ENCODE data around the gene CHST9. TPM values are rescaled to one million over a fixed set of nuclear protein-coding genes. Genes with fewer than 3 reads are reported as not detected.

The CHST9 gene
- total RNA-seq, 8 experiments from 2014 or later: 0.22 to 33.0 (median 0.45) TPM

DNA sequence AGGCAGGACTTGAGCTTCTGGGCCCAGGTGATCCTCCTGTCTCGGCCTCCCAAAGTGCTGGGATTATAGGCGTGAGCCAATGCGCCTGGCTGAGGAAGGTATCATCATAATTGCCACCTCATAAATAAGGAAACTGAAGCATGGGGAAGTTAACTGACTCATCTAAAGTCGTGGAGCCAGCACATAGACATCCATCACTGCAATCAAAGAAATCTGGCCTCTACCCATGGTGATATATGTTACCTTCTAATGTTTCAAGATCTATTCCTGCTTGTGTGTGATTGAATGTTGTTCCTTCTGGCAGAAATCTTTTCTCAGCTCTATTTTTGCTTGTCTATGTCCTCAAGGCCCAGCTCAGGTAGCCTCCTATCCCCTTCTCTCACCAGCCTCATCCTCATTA is 214.5 kb downstream of the CHST9 start:
- 11 to 92% (median 70%) methylated on average over 1 to 3 of the region's 4 CpGs; no CpG with 5 or more reads in 5 of the 10 experiments for WGBS, 10 experiments
- in situ Hi-C loops (cut with MboI; ENCODE audit: low pct_unique_long_range_greater_than_20kb in 2 of 9, low sequenced_read_pairs in 9 of 9, unreplicated experiment in 9 of 9): no loop called here

DNA sequence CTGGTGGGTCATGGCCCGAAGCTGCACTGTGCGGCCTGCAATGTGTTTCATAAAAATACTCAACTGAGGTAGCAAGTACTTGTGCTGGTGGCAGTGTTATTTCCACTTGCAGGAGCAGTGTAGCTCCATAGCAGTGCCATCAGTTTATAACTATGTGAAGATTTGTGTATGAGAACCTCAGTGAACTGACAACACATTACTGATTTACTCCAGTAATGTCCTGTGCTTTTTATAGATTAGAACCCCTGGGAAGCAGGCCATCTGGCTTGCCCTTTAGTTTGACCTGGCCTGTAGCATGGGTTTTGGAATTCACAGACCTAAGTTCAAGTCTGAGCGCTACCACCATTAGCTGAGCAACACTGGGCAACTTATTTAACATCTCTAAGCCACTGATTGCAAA is 219.9 kb downstream of the CHST9 start:
- Histone ChIP-seq H3K4me1 (replicated peaks in 1 of 2) (no peaks in the 10 kb centered on the region), H3K27ac (no peak overlapping the region), H3K4me3 (no peak overlapping the region)
- 19 to 100% (median 69%) methylated on average over 1 to 3 of the region's 3 CpGs; no CpG with 5 or more reads in 4 of the 10 experiments for WGBS, 10 experiments
- ATAC-seq (replicated peaks in 6 of 8): no peak
- in situ Hi-C loops (cut with MboI; ENCODE audit: low pct_unique_long_range_greater_than_20kb in 2 of 9, low sequenced_read_pairs in 9 of 9, unreplicated experiment in 9 of 9): no loop called here

More for the DNA sequence above, 214.5 kb downstream of the CHST9 start:
- H3K4me1 ChIP-seq (replicated peaks in 1 of 2): no peaks in the 10 kb centered on the region
- H3K4me3 ChIP-seq: no peak overlapping the region
- H3K27ac ChIP-seq: no peak overlapping the region
- ATAC-seq (replicated peaks in 6 of 8): no peak

GRCh38 chr18:26963292-26963691 is 221.8 kb downstream of the CHST9 start:
- peak in 1 of 8 experiments; percentile 31 for ATAC-seq (replicated peaks in 6 of 8)
- in situ Hi-C loops (cut with MboI; ENCODE audit: low pct_unique_long_range_greater_than_20kb in 2 of 9, low sequenced_read_pairs in 9 of 9, unreplicated experiment in 9 of 9): no loop called here
- Histone ChIP-seq H3K4me1 (replicated peaks in 1 of 2) (no peaks in the 10 kb centered on the region), H3K27ac (no peak overlapping the region), H3K4me3 (no peak overlapping the region)
- WGBS, 10 experiments: 20 to 100% (median 87%) methylated on average over 1 to 3 of the region's 3 CpGs; no CpG with 5 or more reads in 1 of the 10 experiments

GRCh38 chr18:26961839-26962238 is 223.3 kb downstream of the CHST9 start:
- Histone ChIP-seq H3K4me1 (replicated peaks in 1 of 2) (peaks cover 0 to 3% of the 10 kb centered on the region in 2 donors), H3K4me3 (no peak overlapping the region), H3K27ac (no peak overlapping the region)
- 33 to 100% (median 87%) methylated on average over 1 to 3 of the region's 3 CpGs; no CpG with 5 or more reads in 2 of the 10 experiments for WGBS, 10 experiments
- no peak for ATAC-seq (replicated peaks in 6 of 8)
- in situ Hi-C loops (cut with MboI; ENCODE audit: low pct_unique_long_range_greater_than_20kb in 2 of 9, low sequenced_read_pairs in 9 of 9, unreplicated experiment in 9 of 9): no loop called here

- no peak for ATAC-seq (replicated peaks in 6 of 8)
- WGBS, 10 experiments: 29 to 100% (median 76%) methylated on average over 1 to 4 of the region's 4 CpGs; no CpG with 5 or more reads in 1 of the 10 experiments
- in situ Hi-C loops (cut with MboI; ENCODE audit: low pct_unique_long_range_greater_than_20kb in 2 of 9, low sequenced_read_pairs in 9 of 9, unreplicated experiment in 9 of 9): no loop called here
- no peak overlapping the region for H3K27ac ChIP-seq
- peaks cover 4 to 7% of the 10 kb centered on the region in 2 donors for H3K4me1 ChIP-seq (replicated peaks in 1 of 2)
- H3K4me3 ChIP-seq: no peak overlapping the region
Measured at GRCh38 chr18:26960911-26961310, 224.2 kb downstream of the CHST9 start.

DNA sequence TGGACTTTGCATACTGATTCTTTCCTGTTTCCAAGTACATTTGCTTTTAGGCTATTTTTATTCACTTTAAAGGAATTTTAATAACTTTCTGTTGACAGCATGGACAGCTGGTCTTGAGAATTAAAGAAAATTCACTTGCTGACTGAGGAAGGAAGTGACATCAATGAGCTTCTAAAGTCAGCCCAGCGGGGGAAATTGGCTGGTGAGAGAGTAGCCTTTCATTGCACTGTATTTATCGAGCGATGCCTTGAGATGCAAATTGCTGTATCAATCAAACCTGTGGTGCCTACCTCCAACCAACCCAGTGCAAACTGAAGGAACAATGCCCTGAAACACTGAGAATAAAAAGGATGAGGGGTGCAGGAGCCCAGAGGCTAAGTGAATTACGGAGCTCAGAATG is 228.2 kb downstream of the CHST9 start:
- Histone ChIP-seq H3K4me1 (replicated peaks in 1 of 2) (peaks cover 4 to 7% of the 10 kb centered on the region in 2 donors), H3K27ac (no peak overlapping the region), H3K4me3 (no peak overlapping the region)
- in situ Hi-C loops (cut with MboI; ENCODE audit: low pct_unique_long_range_greater_than_20kb in 2 of 9, low sequenced_read_pairs in 9 of 9, unreplicated experiment in 9 of 9): no loop called here
- 0 to 27% (median 4%) methylated on average over 2 to 4 of the region's 4 CpGs; no CpG with 5 or more reads in 2 of the 10 experiments for WGBS, 10 experiments
- peak in 6 of 8 experiments; percentile 35 to 83 (median 71) for ATAC-seq (replicated peaks in 6 of 8)

- no peak overlapping the region for H3K4me3 ChIP-seq
- H3K4me1 ChIP-seq (replicated peaks in 1 of 2): no peaks in the 10 kb centered on the region
- ATAC-seq (replicated peaks in 6 of 8): no peak
- no peak overlapping the region for H3K27ac ChIP-seq
- in situ Hi-C loops (cut with MboI; ENCODE audit: low pct_unique_long_range_greater_than_20kb in 2 of 9, low sequenced_read_pairs in 9 of 9, unreplicated experiment in 9 of 9): no loop called here
- 10 to 100% (median 80%) methylated on average over 1 to 4 of the region's 4 CpGs; no CpG with 5 or more reads in 2 of the 10 experiments for WGBS, 10 experiments
Measured at GRCh38 chr18:26948703-26949102, 236.4 kb downstream of the CHST9 start.

GRCh38 chr18:26943906-26944305 is 241.2 kb downstream of the CHST9 start:
- Histone ChIP-seq H3K27ac (no peak overlapping the region), H3K4me3 (no peak overlapping the region), H3K4me1 (replicated peaks in 1 of 2) (no peaks in the 10 kb centered on the region)
- WGBS, 10 experiments: 0 to 100% (median 80%) methylated on average over 1 to 3 of the region's 3 CpGs; no CpG with 5 or more reads in 1 of the 10 experiments
- in situ Hi-C loops (cut with MboI; ENCODE audit: low pct_unique_long_range_greater_than_20kb in 2 of 9, low sequenced_read_pairs in 9 of 9, unreplicated experiment in 9 of 9): no loop called here
- no peak for ATAC-seq (replicated peaks in 6 of 8)

- H3K27ac ChIP-seq: no peak overlapping the region
- no peak overlapping the region for H3K4me3 ChIP-seq
- in situ Hi-C loops (cut with MboI; ENCODE audit: low pct_unique_long_range_greater_than_20kb in 2 of 9, low sequenced_read_pairs in 9 of 9, unreplicated experiment in 9 of 9): no loop called here
- ATAC-seq (replicated peaks in 6 of 8): no peak
- 0 to 100% (median 76%) methylated on average over 2 to 6 of the region's 6 CpGs; no CpG with 5 or more reads in 1 of the 10 experiments for WGBS, 10 experiments
- H3K4me1 ChIP-seq (replicated peaks in 1 of 2): no peaks in the 10 kb centered on the region
Measured at GRCh38 chr18:26941584-26941983, 243.5 kb downstream of the CHST9 start.

GRCh38 chr18:26940744-26941398 is 244.2 kb downstream of the CHST9 start:
- Histone ChIP-seq H3K27ac (no peak overlapping the region), H3K4me1 (replicated peaks in 1 of 2) (no peaks in the 10 kb centered on the region), H3K4me3 (no peak overlapping the region)
- 0 to 100% (median 73%) methylated on average over 1 to 5 of the region's 5 CpGs for WGBS, 10 experiments
- in situ Hi-C loops (cut with MboI; ENCODE audit: low pct_unique_long_range_greater_than_20kb in 2 of 9, low sequenced_read_pairs in 9 of 9, unreplicated experiment in 9 of 9): no loop called here
- no peak for ATAC-seq (replicated peaks in 6 of 8)

GRCh38 chr18:26931659-26932058 is 253.4 kb downstream of the CHST9 start:
- Histone ChIP-seq H3K4me3 (no peak overlapping the region), H3K4me1 (replicated peaks in 1 of 2) (no peaks in the 10 kb centered on the region), H3K27ac (no peak overlapping the region)
- in situ Hi-C loops (cut with MboI; ENCODE audit: low pct_unique_long_range_greater_than_20kb in 2 of 9, low sequenced_read_pairs in 9 of 9, unreplicated experiment in 9 of 9): no loop called here
- WGBS, 10 experiments: 0 to 100% (median 56%) methylated on average over 1 to 2 of the region's 2 CpGs; no CpG with 5 or more reads in 4 of the 10 experiments
- ATAC-seq (replicated peaks in 6 of 8): no peak

GRCh38 chr18:26930630-26931029 is 254.5 kb downstream of the CHST9 start:
- WGBS, 10 experiments: 0% methylated on average over 1 of the region's 1 CpG; no CpG with 5 or more reads in 8 of the 10 experiments
- no peaks in the 10 kb centered on the region for H3K4me1 ChIP-seq (replicated peaks in 1 of 2)
- in situ Hi-C loops (cut with MboI; ENCODE audit: low pct_unique_long_range_greater_than_20kb in 2 of 9, low sequenced_read_pairs in 9 of 9, unreplicated experiment in 9 of 9): no loop called here
- no peak overlapping the region for H3K27ac ChIP-seq
- H3K4me3 ChIP-seq: no peak overlapping the region
- no peak for ATAC-seq (replicated peaks in 6 of 8)

- peak in 3 of 8 experiments; percentile 42 to 97 (median 48) for ATAC-seq (replicated peaks in 6 of 8)
- H3K4me3 ChIP-seq: no peak overlapping the region
- H3K4me1 ChIP-seq (replicated peaks in 1 of 2): peaks cover 0 to 2% of the 10 kb centered on the region in 2 donors
- H3K27ac ChIP-seq: no peak overlapping the region
- in situ Hi-C loops (cut with MboI; ENCODE audit: low pct_unique_long_range_greater_than_20kb in 2 of 9, low sequenced_read_pairs in 9 of 9, unreplicated experiment in 9 of 9): no loop called here
- 17 to 100% (median 76%) methylated on average over 1 to 3 of the region's 3 CpGs; no CpG with 5 or more reads in 3 of the 10 experiments for WGBS, 10 experiments
Measured at GRCh38 chr18:26928670-26929313, 256.3 kb downstream of the CHST9 start.
